MM.1S (cell line): ENCODE data around the gene FGGY.
A peak's percentile ranks its signal among the peaks of the same experiment; 100 is the strongest.

Experiments
- DNase-seq: peaks from one replicate; pipeline ENCODE4 v3.0.0-alpha.2; 2015
- H2AFZ ChIP-seq: fragments of 300-600 bp; sonication (generic); 2 replicates; pipeline ENCODE4 v1.6.0; 2016; ENCODE audit warnings: antibody characterized with exemption, low read length
- H3F3A ChIP-seq: fragments of 300-600 bp; sonication (generic); 2 replicates; pipeline ENCODE4 v1.6.1; 2016; ENCODE audit warnings: mild to moderate bottlenecking, antibody characterized with exemption, low read length, moderate library complexity, mixed read lengths; ENCODE audit not compliant: insufficient read depth
- H3K27ac ChIP-seq: fragments of 300-600 bp; sonication (generic); 2 replicates; pipeline ENCODE4 v1.5.1; 2016; ENCODE audit warnings: mild to moderate bottlenecking, low read length
- H3K27me3 ChIP-seq: fragments of 300-600 bp; sonication (generic); replicated peaks from 2 replicates; pipeline ENCODE4 v1.6.0; 2016; ENCODE audit warnings: low read length; ENCODE audit not compliant: insufficient read depth
- H3K36me3 ChIP-seq: fragments of 300-600 bp; sonication (generic); replicated peaks from 2 replicates; pipeline ENCODE4 v1.6.1; 2016; ENCODE audit warnings: mild to moderate bottlenecking, low read length, mixed read lengths; ENCODE audit not compliant: insufficient read depth
- H3K4me1 ChIP-seq: fragments of 300-600 bp; sonication (generic); 2 replicates; pipeline ENCODE4 v1.6.1; 2016; ENCODE audit warnings: low read length, mixed read lengths
- H3K4me2 ChIP-seq: fragments of 300-600 bp; sonication (generic); 2 replicates; pipeline ENCODE4 v1.6.0; 2016; ENCODE audit warnings: low read depth, low read length
- H3K4me3 ChIP-seq: fragments of 300-600 bp; sonication (generic); 2 replicates; pipeline ENCODE4 v1.5.1; 2016; ENCODE audit warnings: low read length, mixed read lengths
- H3K79me2 ChIP-seq: fragments of 300-600 bp; sonication (generic); 2 replicates; pipeline ENCODE4 v1.6.1; 2016; ENCODE audit warnings: mixed run types, low read length, mixed read lengths
- H3K9ac ChIP-seq: fragments of 300-600 bp; sonication (generic); 2 replicates; pipeline ENCODE4 v1.6.1; 2016; ENCODE audit warnings: low read length, mixed read lengths
- H3K9me2 ChIP-seq: fragments of 300-600 bp; sonication (generic); replicated peaks from 2 replicates; pipeline ENCODE4 v1.6.1; 2016; ENCODE audit warnings: mild to moderate bottlenecking, low read length, mixed read lengths; ENCODE audit not compliant: insufficient read depth
- H3K9me3 ChIP-seq: fragments of 300-600 bp; sonication (generic); replicated peaks from 2 replicates; pipeline ENCODE4 v1.6.1; 2016; ENCODE audit warnings: mild to moderate bottlenecking, low read length, mixed read lengths; ENCODE audit not compliant: insufficient read depth
- H4K20me1 ChIP-seq: fragments of 300-600 bp; sonication (generic); 2 replicates; pipeline ENCODE4 v1.6.1; 2016; ENCODE audit warnings: mild to moderate bottlenecking, low read length, moderate library complexity, mixed read lengths; ENCODE audit not compliant: insufficient read depth
- EZH2 ChIP-seq: fragments of 300-600 bp; sonication (generic); optimal IDR thresholded peaks from 2 replicates; pipeline ENCODE3; 2017; ENCODE audit warnings: low read depth, mild to moderate bottlenecking, antibody characterized with exemption, low read length, mixed read lengths
- EZH2phosphoT487 ChIP-seq: fragments of 300-600 bp; sonication (generic); IDR thresholded peaks from 2 replicates; pipeline ENCODE4 v1.6.1; 2018; ENCODE audit warnings: antibody characterized with exemption, low read length
- TF ChIP-seq, protein P1 (sequence below): fragments of 300-600 bp; sonication (generic); IDR thresholded peaks from 2 replicates; pipeline ENCODE4 v1.5.1; 2016; ENCODE audit warnings: antibody characterized with exemption, low read length, mixed read lengths

Gene FGGY

DNA sequence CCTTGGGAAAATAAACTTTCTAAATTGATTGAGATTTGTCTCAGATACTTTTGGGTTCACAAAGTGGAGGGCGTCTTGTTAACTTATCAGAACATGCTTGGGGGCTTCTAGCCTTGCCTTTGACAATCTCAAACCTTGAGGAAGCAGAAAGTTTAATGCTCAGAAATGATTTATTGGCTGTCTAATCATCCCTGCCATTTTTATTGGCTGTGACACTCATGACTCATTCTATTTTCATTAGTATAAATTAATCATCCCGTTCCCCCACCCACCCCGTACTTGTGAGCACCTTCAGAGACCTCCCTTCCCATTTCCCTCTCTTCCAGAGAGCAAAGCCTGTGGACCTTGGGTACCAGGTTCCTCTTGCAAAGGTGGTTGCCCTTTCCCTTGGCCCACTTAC, 87.1 kb downstream of the FGGY start:
- H3K79me2 ChIP-seq = no peaks in the 10 kb centered on the region
- no peak overlapping the region for H2AFZ ChIP-seq
- no peaks in the 10 kb centered on the region for H3K27me3 ChIP-seq
- H4K20me1 ChIP-seq = no peaks in the 10 kb centered on the region
- no peak overlapping the region for H3K4me3 ChIP-seq
- peaks cover 7% of the 10 kb centered on the region for H3K4me1 ChIP-seq
- no peak overlapping the region for H3K4me2 ChIP-seq
- H3F3A ChIP-seq = no peaks in the 10 kb centered on the region
- no peaks in the 10 kb centered on the region for H3K36me3 ChIP-seq
- H3K9me3 ChIP-seq = no peaks in the 10 kb centered on the region
- no peak for DNase-seq
- H3K27ac ChIP-seq = no peak overlapping the region
- TF ChIP-seq, protein P1, sequence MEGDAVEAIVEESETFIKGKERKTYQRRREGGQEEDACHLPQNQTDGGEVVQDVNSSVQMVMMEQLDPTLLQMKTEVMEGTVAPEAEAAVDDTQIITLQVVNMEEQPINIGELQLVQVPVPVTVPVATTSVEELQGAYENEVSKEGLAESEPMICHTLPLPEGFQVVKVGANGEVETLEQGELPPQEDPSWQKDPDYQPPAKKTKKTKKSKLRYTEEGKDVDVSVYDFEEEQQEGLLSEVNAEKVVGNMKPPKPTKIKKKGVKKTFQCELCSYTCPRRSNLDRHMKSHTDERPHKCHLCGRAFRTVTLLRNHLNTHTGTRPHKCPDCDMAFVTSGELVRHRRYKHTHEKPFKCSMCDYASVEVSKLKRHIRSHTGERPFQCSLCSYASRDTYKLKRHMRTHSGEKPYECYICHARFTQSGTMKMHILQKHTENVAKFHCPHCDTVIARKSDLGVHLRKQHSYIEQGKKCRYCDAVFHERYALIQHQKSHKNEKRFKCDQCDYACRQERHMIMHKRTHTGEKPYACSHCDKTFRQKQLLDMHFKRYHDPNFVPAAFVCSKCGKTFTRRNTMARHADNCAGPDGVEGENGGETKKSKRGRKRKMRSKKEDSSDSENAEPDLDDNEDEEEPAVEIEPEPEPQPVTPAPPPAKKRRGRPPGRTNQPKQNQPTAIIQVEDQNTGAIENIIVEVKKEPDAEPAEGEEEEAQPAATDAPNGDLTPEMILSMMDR = no peak
- TF ChIP-seq EZH2 (no peak), EZH2phosphoT487 (no peak)
- no peak overlapping the region for H3K9ac ChIP-seq
- H3K9me2 ChIP-seq = no peaks in the 10 kb centered on the region

DNA sequence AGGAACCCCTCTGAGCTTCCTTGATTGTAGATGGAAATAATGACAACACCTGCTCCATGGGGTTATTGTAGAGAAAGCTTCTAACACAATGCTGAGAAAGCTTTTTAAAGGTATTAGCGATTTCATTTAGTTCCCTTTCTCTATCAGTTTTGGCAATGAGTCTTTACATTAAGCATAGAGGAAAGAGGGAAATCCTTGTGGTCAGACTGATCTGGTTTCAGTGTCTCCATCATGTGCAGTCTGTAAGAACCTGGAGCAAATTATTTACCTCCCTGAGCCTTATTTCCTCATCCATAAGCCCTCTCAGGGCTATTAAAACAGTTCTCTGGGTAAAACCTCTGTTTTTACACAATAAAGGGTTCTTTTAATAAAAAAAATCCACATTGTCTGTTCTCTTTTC, 87.5 kb downstream of the FGGY start:
- TF ChIP-seq, protein P1 = no peak
- no peak for TF ChIP-seq EZH2
- no peak for TF ChIP-seq EZH2phosphoT487
- DNase-seq = peak; percentile 40

DNA sequence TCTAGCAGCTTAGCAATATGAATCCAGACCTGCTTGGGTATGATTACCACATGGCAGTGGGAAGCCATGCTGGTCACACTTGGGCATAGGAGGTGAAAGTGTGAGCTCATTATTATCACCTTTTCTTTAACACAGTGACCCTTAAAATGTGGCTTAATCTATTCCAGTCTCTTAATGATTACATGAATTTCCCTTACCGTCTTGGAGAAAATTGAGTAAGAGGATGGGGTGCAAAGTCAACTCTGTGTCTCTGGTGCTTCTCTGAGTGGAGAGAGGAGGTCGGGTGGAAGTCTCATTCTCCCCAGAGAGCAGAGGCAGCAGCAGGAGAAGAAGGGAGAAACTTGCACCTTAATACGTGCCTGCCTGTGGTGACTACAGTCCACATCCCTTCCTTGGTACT, 91.3 kb downstream of the FGGY start:
- Histone ChIP-seq H3F3A (no peaks in the 10 kb centered on the region), H3K36me3 (no peaks in the 10 kb centered on the region), H3K27me3 (no peaks in the 10 kb centered on the region), H2AFZ (no peak overlapping the region), H4K20me1 (no peaks in the 10 kb centered on the region), H3K9me2 (no peaks in the 10 kb centered on the region), H3K9ac (no peak overlapping the region), H3K4me2 (no peak overlapping the region), H3K4me3 (no peak overlapping the region), H3K27ac (no peak overlapping the region), H3K4me1 (peaks cover 13% of the 10 kb centered on the region), H3K9me3 (no peaks in the 10 kb centered on the region), H3K79me2 (no peaks in the 10 kb centered on the region)
- DNase-seq = no peak
- TF ChIP-seq EZH2 = no peak
- TF ChIP-seq, protein P1 = no peak
- no peak for TF ChIP-seq EZH2phosphoT487

More for the DNA sequence above, 87.5 kb downstream of the FGGY start:
- Histone ChIP-seq H2AFZ (no peak overlapping the region), H3K4me3 (no peak overlapping the region), H3K36me3 (no peaks in the 10 kb centered on the region), H4K20me1 (no peaks in the 10 kb centered on the region), H3K9ac (no peak overlapping the region), H3K27ac (no peak overlapping the region), H3K4me2 (no peak overlapping the region), H3F3A (no peaks in the 10 kb centered on the region), H3K9me3 (no peaks in the 10 kb centered on the region), H3K27me3 (no peaks in the 10 kb centered on the region), H3K4me1 (peaks cover 7% of the 10 kb centered on the region), H3K9me2 (no peaks in the 10 kb centered on the region), H3K79me2 (no peaks in the 10 kb centered on the region)
